Fibroblast of lung (primary cell): ENCODE results near the gene SETX. TPM values are rescaled to one million over a fixed set of nuclear protein-coding genes. Genes with fewer than 3 reads are reported as not detected.

Experiments
- DNase-seq, 2 donors: peaks; one replicate each; pipeline versions ENCODE4 v3.0.0 to v3.0.0-alpha.2; 2010; ENCODE audit warnings: low read depth in 2 of 2
- H2AFZ ChIP-seq: 2 replicates; pipeline ENCODE4 v1.5.1; 2012; ENCODE audit warnings: low read length, control low read depth, inconsistent platforms
- H3K27ac ChIP-seq: 2 replicates; pipeline ENCODE4 v1.5.1; 2011; ENCODE audit warnings: low read length, control low read depth; ENCODE audit not compliant: insufficient read depth
- H3K27me3 ChIP-seq: 2 replicates; pipeline ENCODE4 v1.5.1; 2011; ENCODE audit warnings: mild to moderate bottlenecking, low read length; ENCODE audit not compliant: control insufficient read depth, insufficient read depth
- H3K36me3 ChIP-seq: 2 replicates; pipeline ENCODE4 v1.5.1; 2011; ENCODE audit warnings: low read length; ENCODE audit not compliant: control insufficient read depth, insufficient read depth
- H3K4me1 ChIP-seq: 2 replicates; pipeline ENCODE4 v1.5.1; 2011; ENCODE audit warnings: low read length; ENCODE audit not compliant: control insufficient read depth, insufficient read depth; ENCODE audit errors: extremely low read depth
- H3K4me2 ChIP-seq: 2 replicates; pipeline ENCODE4 v1.5.1; 2011; ENCODE audit warnings: low read length, control low read depth; ENCODE audit not compliant: insufficient read depth; ENCODE audit errors: extremely low read depth
- H3K4me3 ChIP-seq, 4 experiments: fragments of 200-600 bp in 1 of 4; sonication (generic) in 1 of 4; replicated peaks in 1 of 4; 2 replicates each; pipeline ENCODE4 v1.5.1; 2011 to 2016; ENCODE audit warnings: low read length in 4 of 4, low read depth in 3 of 4, mild to moderate bottlenecking in 3 of 4, control low read depth in 2 of 4, inconsistent platforms in 1 of 4, mixed read lengths in 1 of 4; ENCODE audit not compliant: insufficient read depth in 1 of 4; ENCODE audit errors: control extremely low read depth in 1 of 4
- H3K79me2 ChIP-seq: 2 replicates; pipeline ENCODE4 v1.5.1; 2012; ENCODE audit warnings: mild to moderate bottlenecking, low read length, inconsistent platforms; ENCODE audit not compliant: control insufficient read depth, insufficient read depth
- H3K9ac ChIP-seq: 2 replicates; pipeline ENCODE4 v1.5.1; 2011; ENCODE audit warnings: mild to moderate bottlenecking, low read length, control low read depth; ENCODE audit not compliant: insufficient read depth
- H3K9me3 ChIP-seq: 2 replicates; pipeline ENCODE4 v1.5.1; 2012; ENCODE audit warnings: low read depth, low read length; ENCODE audit not compliant: control insufficient read depth, insufficient read depth
- H4K20me1 ChIP-seq: 2 replicates; pipeline ENCODE4 v1.5.1; 2011; ENCODE audit warnings: low read length; ENCODE audit not compliant: control insufficient read depth, insufficient read depth; ENCODE audit errors: extremely low read depth
- EZH2 ChIP-seq: IDR thresholded peaks from 2 replicates; pipeline ENCODE4 v1.5.1; 2012; ENCODE audit warnings: low read length, control low read depth, mild to moderate bottlenecking; ENCODE audit errors: missing control alignments
- polyA plus RNA-seq, 2 donors: library from polyadenylated mRNA; depleted of rRNA in 1 of 2; stranded (reverse) in 1 of 2; unstranded in 1 of 2; fragments of >200 nt; gene quantifications; 2 replicates each; pipeline ENCODE4 v1.2.1, GENCODE V29; 2011 to 2012; ENCODE audit warnings: missing spikeins in 1 of 2
- total RNA-seq: library from RNA; depleted of rRNA; stranded (reverse); fragments of >200 nt; gene quantifications from 2 replicates; pipeline ENCODE4 v1.2.1, GENCODE V29; 2014
- TF ChIP-seq, protein P1 (sequence below), 2 donors: IDR thresholded peaks in 1 of 2; conservative IDR thresholded peaks in 1 of 2; 1 replicate in 1 of 2; 2 replicates in 1 of 2; pipeline ENCODE4 v1.5.1; 2011 to 2012; ENCODE audit warnings: low read length in 2 of 2, control low read depth in 1 of 2, inconsistent platforms in 1 of 2, low read depth in 1 of 2, mild to moderate bottlenecking in 1 of 2

Gene SETX
- total and polyA plus RNA-seq, 2 donors (not counting 1 experiment from before 2014, with no cell fraction given): 31.5 to 78.3 TPM

DNA sequence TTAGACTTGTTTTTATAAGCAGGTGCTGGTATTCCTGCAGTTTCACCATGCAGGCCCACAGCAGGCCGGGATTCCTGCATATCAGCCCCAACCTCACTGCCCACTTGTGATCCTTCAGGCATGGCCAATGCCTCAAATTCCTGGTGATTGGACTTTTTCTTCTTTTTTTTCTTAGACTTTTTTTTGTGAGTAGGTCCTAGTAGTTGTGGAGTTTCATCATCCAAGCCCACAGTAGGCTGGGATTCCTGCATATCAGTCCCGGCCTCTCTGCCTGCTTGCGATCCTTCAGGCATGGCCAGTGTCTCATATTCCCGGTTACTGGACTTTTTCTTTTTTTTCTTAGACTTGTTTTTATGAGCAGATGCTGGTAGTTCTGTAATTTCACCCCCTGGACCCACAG lies 47.0 kb upstream of the SETX start:
- TF ChIP-seq, protein P1, sequence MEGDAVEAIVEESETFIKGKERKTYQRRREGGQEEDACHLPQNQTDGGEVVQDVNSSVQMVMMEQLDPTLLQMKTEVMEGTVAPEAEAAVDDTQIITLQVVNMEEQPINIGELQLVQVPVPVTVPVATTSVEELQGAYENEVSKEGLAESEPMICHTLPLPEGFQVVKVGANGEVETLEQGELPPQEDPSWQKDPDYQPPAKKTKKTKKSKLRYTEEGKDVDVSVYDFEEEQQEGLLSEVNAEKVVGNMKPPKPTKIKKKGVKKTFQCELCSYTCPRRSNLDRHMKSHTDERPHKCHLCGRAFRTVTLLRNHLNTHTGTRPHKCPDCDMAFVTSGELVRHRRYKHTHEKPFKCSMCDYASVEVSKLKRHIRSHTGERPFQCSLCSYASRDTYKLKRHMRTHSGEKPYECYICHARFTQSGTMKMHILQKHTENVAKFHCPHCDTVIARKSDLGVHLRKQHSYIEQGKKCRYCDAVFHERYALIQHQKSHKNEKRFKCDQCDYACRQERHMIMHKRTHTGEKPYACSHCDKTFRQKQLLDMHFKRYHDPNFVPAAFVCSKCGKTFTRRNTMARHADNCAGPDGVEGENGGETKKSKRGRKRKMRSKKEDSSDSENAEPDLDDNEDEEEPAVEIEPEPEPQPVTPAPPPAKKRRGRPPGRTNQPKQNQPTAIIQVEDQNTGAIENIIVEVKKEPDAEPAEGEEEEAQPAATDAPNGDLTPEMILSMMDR (conservative IDR thresholded peaks at IDR 0.05 in 1 of 2, IDR thresholded peaks at IDR 0.05 in 1 of 2; ENCODE audit: low read depth in 1 of 2, low read length in 2 of 2): no peak
- no peak for TF ChIP-seq EZH2
- H2AFZ ChIP-seq: no peak overlapping the region
- peaks cover 4% of the 10 kb centered on the region for H3K4me1 ChIP-seq
- DNase-seq: no peak
- H3K9me3 ChIP-seq: no peaks in the 10 kb centered on the region
- no peaks in the 10 kb centered on the region for H3K27me3 ChIP-seq
- no peaks in the 10 kb centered on the region for H4K20me1 ChIP-seq
- H3K4me2 ChIP-seq: no peak overlapping the region
- H3K9ac ChIP-seq: no peak overlapping the region
- no peak overlapping the region for H3K4me3 ChIP-seq
- H3K36me3 ChIP-seq: peaks cover 5% of the 10 kb centered on the region
- H3K27ac ChIP-seq: no peak overlapping the region
- peaks cover 17% of the 10 kb centered on the region for H3K79me2 ChIP-seq

DNA sequence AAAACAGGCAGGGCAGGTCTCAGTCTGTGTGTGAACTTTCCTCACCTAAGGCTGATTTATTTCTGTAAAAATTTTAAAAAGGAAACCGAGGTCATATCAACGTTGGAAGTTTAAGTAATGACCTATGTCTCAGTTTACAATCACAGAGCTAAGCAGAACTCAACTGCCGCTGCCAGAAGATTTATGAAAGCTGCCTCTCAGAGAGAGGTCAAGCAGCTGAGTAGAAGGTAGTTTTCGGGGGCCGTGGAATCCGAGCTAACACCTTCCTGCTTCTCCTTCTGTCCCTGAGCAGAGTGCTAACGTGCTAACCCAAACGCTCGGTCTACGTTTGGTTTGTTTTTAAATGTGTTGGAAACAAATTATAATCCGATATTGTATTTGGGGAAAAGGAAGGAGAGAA lies 40.8 kb upstream of the SETX start:
- Histone ChIP-seq H2AFZ (no peak overlapping the region), H3K4me3 (no peak overlapping the region), H3K36me3 (peaks cover 9% of the 10 kb centered on the region), H3K4me1 (no peaks in the 10 kb centered on the region), H3K27ac (no peak overlapping the region), H4K20me1 (no peaks in the 10 kb centered on the region), H3K9me3 (no peaks in the 10 kb centered on the region), H3K9ac (no peak overlapping the region), H3K79me2 (no peaks in the 10 kb centered on the region), H3K27me3 (no peaks in the 10 kb centered on the region), H3K4me2 (no peak overlapping the region)
- TF ChIP-seq, protein P1 (conservative IDR thresholded peaks at IDR 0.05 in 1 of 2, IDR thresholded peaks at IDR 0.05 in 1 of 2; ENCODE audit: low read depth in 1 of 2, low read length in 2 of 2): no peak
- TF ChIP-seq EZH2: no peak
- DNase-seq: no peak

DNA sequence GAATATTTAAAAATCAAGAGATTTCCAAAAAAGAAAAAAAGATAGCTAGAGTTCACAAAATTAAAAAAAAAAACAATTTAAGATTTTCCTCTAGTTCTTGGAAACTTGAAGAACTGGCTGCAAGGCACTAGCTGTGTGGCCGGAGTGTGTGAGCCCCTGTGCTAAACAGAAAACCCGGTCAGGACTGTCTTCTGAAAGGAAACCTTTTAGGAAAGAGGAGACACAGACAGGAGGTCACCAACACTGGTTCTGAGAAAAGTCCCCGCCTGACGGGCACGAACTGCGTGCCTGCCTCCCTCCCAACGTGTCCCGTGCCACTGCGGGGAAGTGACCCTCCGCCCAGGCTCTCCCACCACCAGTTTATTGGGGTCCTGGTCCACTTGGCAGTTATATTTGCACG lies 36.7 kb upstream of the SETX start:
- no peak overlapping the region for H3K27ac ChIP-seq
- H2AFZ ChIP-seq: no peak overlapping the region
- no peak overlapping the region for H3K9ac ChIP-seq
- H4K20me1 ChIP-seq: no peaks in the 10 kb centered on the region
- no peak overlapping the region for H3K4me3 ChIP-seq
- H3K36me3 ChIP-seq: peaks cover 10% of the 10 kb centered on the region
- H3K4me2 ChIP-seq: no peak overlapping the region
- H3K27me3 ChIP-seq: no peaks in the 10 kb centered on the region
- no peak for DNase-seq
- no peak for TF ChIP-seq EZH2
- TF ChIP-seq, protein P1 (conservative IDR thresholded peaks at IDR 0.05 in 1 of 2, IDR thresholded peaks at IDR 0.05 in 1 of 2; ENCODE audit: low read depth in 1 of 2, low read length in 2 of 2): no peak
- H3K79me2 ChIP-seq: no peaks in the 10 kb centered on the region
- no peaks in the 10 kb centered on the region for H3K9me3 ChIP-seq
- H3K4me1 ChIP-seq: no peaks in the 10 kb centered on the region
